HCT116 (cell line): Measurements from ENCODE around the gene CATSPERD. TPM values are rescaled to one million over a fixed set of nuclear protein-coding genes. Genes with fewer than 3 reads are reported as not detected.

ENCODE experiments used
- ATAC-seq: fragments of 200-7000 bp; cut with Tn5 transposase; 2 replicates; pipeline ENCODE4 v1.9.1; 2020; ENCODE audit warnings: mild to moderate bottlenecking, moderate library complexity
- BruUV-seq: library from RNA; stranded (reverse); fragments of 400-500 nt; replicated peaks from 2 replicates; lab custom pipeline; 2021; lab: Mats Ljungman, UMichigan
- CTCF ChIA-PET: fragments of 300-600 bp; sonication (Branson Sonifier 250); formaldehyde crosslinking; loops from one replicate; lab custom pipeline; 2021; ENCODE audit warnings: antibody characterized with exemption; lab: Charles Lee
- POLR2A ChIA-PET: fragments of 300-600, 350-600 bp; sonication (Branson Sonifier 250); formaldehyde crosslinking; loops from one replicate; lab custom pipeline; 2021; ENCODE audit warnings: antibody characterized with exemption; lab: Charles Lee
- RAD21 ChIA-PET, 2 experiments: fragments of 300-600 bp; sonication (Branson Sonifier 250); formaldehyde crosslinking; loops; one replicate each; lab custom pipeline; 2023; ENCODE audit warnings: low total read pairs in 2 of 2; ENCODE audit not compliant: uncharacterized antibody in 2 of 2, unreplicated experiment in 2 of 2, low non-redundant PET in 1 of 2; lab: Charles Lee
- DNase-seq: peaks from one replicate; pipeline ENCODE4 v3.0.0-alpha.2; 2010; ENCODE audit warnings: low read depth, low spot score
- H2AFZ ChIP-seq: fragments of 200-600 bp; shearing (Covaris generic), sonication (generic); 2 replicates; pipeline ENCODE4 v1.6.1; 2017; ENCODE audit warnings: low read depth, mixed run types, mixed read lengths, antibody characterized with exemption, low read length; ENCODE audit not compliant: poor library complexity, severe bottlenecking
- H3K27ac ChIP-seq: 2 replicates; pipeline ENCODE4 v1.5.1; 2012; ENCODE audit warnings: low read depth, low read length
- H3K27me3 ChIP-seq: fragments of 200-600 bp; sonication (generic); 2 replicates; pipeline ENCODE4 v1.6.1; 2016; ENCODE audit warnings: mixed run types, low read length, mixed read lengths; ENCODE audit not compliant: insufficient read depth
- H3K36me3 ChIP-seq, 2 experiments: fragments of 200-500 bp in 1 of 2; fragments of 200-600 bp in 1 of 2; sonication (Bioruptor generic) in 1 of 2; sonication (generic) in 1 of 2; 2 replicates each; pipeline versions ENCODE4 v1.5.1 to v1.6.1; 2014 to 2016; ENCODE audit warnings: low read length in 2 of 2, inconsistent platforms in 1 of 2, mixed read lengths in 1 of 2, mixed run types in 1 of 2; ENCODE audit not compliant: insufficient read depth in 2 of 2, control insufficient read depth in 1 of 2
- H3K4me1 ChIP-seq, 2 experiments: fragments of 200-600 bp in 1 of 2; sonication (generic) in 1 of 2; 2 replicates each; pipeline versions ENCODE4 v1.5.1 to v1.6.1; 2012 to 2017; ENCODE audit warnings: low read length in 2 of 2, inconsistent platforms in 1 of 2, mild to moderate bottlenecking in 1 of 2, mixed read lengths in 1 of 2, mixed run types in 1 of 2, moderate library complexity in 1 of 2; ENCODE audit not compliant: insufficient read depth in 2 of 2, control insufficient read depth in 1 of 2
- H3K4me2 ChIP-seq: fragments of 200-600 bp; sonication (generic); 2 replicates; pipeline ENCODE4 v1.6.1; 2017; ENCODE audit warnings: mixed run types, low read length, mixed read lengths
- H3K4me3 ChIP-seq, 2 experiments: fragments of 200-600 bp in 1 of 2; sonication (generic) in 1 of 2; replicated peaks in 1 of 2; 2 replicates each; pipeline ENCODE4 v1.5.1; 2011 to 2016; ENCODE audit warnings: low read length in 2 of 2, control low read depth in 1 of 2, low read depth in 1 of 2, mild to moderate bottlenecking in 1 of 2, mixed read lengths in 1 of 2, mixed run types in 1 of 2
- H3K79me2 ChIP-seq: fragments of 200-600 bp; sonication (generic); 2 replicates; pipeline ENCODE4 v1.6.1; 2017; ENCODE audit warnings: mild to moderate bottlenecking, mixed run types, low read length, moderate library complexity, mixed read lengths; ENCODE audit not compliant: insufficient read depth
- H3K9ac ChIP-seq: fragments of 200-600 bp; sonication (generic); 2 replicates; pipeline ENCODE4 v1.6.1; 2016; ENCODE audit warnings: low read length, mixed read lengths
- H3K9me2 ChIP-seq: fragments of 200-600 bp; sonication (generic), shearing (Covaris generic); 2 replicates; pipeline ENCODE4 v1.6.1; 2017; ENCODE audit warnings: mixed run types, mild to moderate bottlenecking, moderate library complexity; ENCODE audit not compliant: insufficient read depth
- H3K9me3 ChIP-seq, 2 experiments: fragments of 200-500 bp in 1 of 2; fragments of 200-600 bp in 1 of 2; sonication (Bioruptor generic) in 1 of 2; sonication (generic) in 1 of 2; 2 replicates each; pipeline ENCODE4 v1.6.1; 2014 to 2017; ENCODE audit warnings: low read length in 2 of 2, mixed read lengths in 2 of 2, inconsistent platforms in 1 of 2, low read depth in 1 of 2, mild to moderate bottlenecking in 1 of 2, mixed run types in 1 of 2, moderate library complexity in 1 of 2; ENCODE audit not compliant: control insufficient read depth in 1 of 2, insufficient read depth in 1 of 2
- H4K20me1 ChIP-seq: fragments of 200-600 bp; sonication (generic), shearing (Covaris generic); 2 replicates; pipeline ENCODE4 v1.6.1; 2017; ENCODE audit warnings: mixed run types, mild to moderate bottlenecking, moderate library complexity; ENCODE audit not compliant: insufficient read depth
- ATF3 ChIP-seq: IDR thresholded peaks from 2 replicates; pipeline ENCODE4 v1.6.1; 2012
- CBX3 ChIP-seq: IDR thresholded peaks from 2 replicates; pipeline ENCODE4 v1.6.1; 2012; ENCODE audit warnings: low read depth
- CEBPB ChIP-seq: IDR thresholded peaks from 2 replicates; pipeline ENCODE4 v1.6.1; 2012; ENCODE audit warnings: low read depth
- CTCF ChIP-seq, 3 experiments: fragments of 200-600 bp in 1 of 3; sonication (generic) in 1 of 3; IDR thresholded peaks in 2 of 3; conservative IDR thresholded peaks in 1 of 3; 2 replicates each; pipeline ENCODE4 v1.5.1; 2012 to 2017; ENCODE audit warnings: low read depth in 2 of 3, low read length in 2 of 3, antibody characterized with exemption in 1 of 3, borderline replicate concordance in 1 of 3, control low read depth in 1 of 3, mild to moderate bottlenecking in 1 of 3, mixed read lengths in 1 of 3, mixed run types in 1 of 3, moderate library complexity in 1 of 3; ENCODE audit not compliant: insufficient read depth in 1 of 3
- ELF1 ChIP-seq: IDR thresholded peaks from 2 replicates; pipeline ENCODE4 v1.6.1; 2012; ENCODE audit warnings: low read depth, borderline replicate concordance
- EZH2 ChIP-seq: fragments of 200-600 bp; sonication (generic); IDR thresholded peaks from 2 replicates; pipeline ENCODE4 v1.6.1; 2017; ENCODE audit warnings: antibody characterized with exemption, mixed run types
- EZH2phosphoT487 ChIP-seq: fragments of 200-600 bp; IDR thresholded peaks from 2 replicates; pipeline ENCODE4 v1.6.1; 2018; ENCODE audit warnings: antibody characterized with exemption, borderline replicate concordance
- FOSL1 ChIP-seq: IDR thresholded peaks from 2 replicates; pipeline ENCODE4 v1.6.1; 2012; ENCODE audit warnings: low read depth
- JUND ChIP-seq: IDR thresholded peaks from 2 replicates; pipeline ENCODE4 v1.6.1; 2012
- MAX ChIP-seq: IDR thresholded peaks from 2 replicates; pipeline ENCODE4 v1.6.1; 2012
- POLR2A ChIP-seq: IDR thresholded peaks from 2 replicates; pipeline ENCODE4 v1.7.0; 2011; ENCODE audit warnings: borderline replicate concordance; ENCODE audit not compliant: insufficient read depth, insufficient read length; ENCODE audit errors: extremely low read depth
- POLR2AphosphoS5 ChIP-seq: IDR thresholded peaks from 2 replicates; pipeline ENCODE4 v1.6.1; 2011; ENCODE audit warnings: mild to moderate bottlenecking, low read depth, low read length, moderate library complexity
- REST ChIP-seq: IDR thresholded peaks from 2 replicates; pipeline ENCODE4 v1.6.1; 2012; ENCODE audit warnings: low read depth
- SIN3A ChIP-seq: IDR thresholded peaks from 2 replicates; pipeline ENCODE4 v1.6.1; 2012; ENCODE audit warnings: low read depth
- SRF ChIP-seq: IDR thresholded peaks from 2 replicates; pipeline ENCODE4 v1.6.1; 2012; ENCODE audit warnings: low read depth
- TCF7L2 ChIP-seq: IDR thresholded peaks from 2 replicates; pipeline ENCODE4 v1.7.0; 2011; ENCODE audit warnings: borderline replicate concordance, inconsistent platforms; ENCODE audit not compliant: insufficient read depth, insufficient read length; ENCODE audit errors: extremely low read depth
- YY1 ChIP-seq: IDR thresholded peaks from 2 replicates; pipeline ENCODE4 v1.6.1; 2011; ENCODE audit warnings: low read length, low read depth, moderate library complexity, mild to moderate bottlenecking; ENCODE audit not compliant: insufficient replicate concordance; ENCODE audit errors: extremely low read depth
- ZBTB33 ChIP-seq: IDR thresholded peaks from 2 replicates; pipeline ENCODE4 v1.6.1; 2011; ENCODE audit warnings: mild to moderate bottlenecking, low read length, moderate library complexity; ENCODE audit not compliant: insufficient replicate concordance; ENCODE audit errors: extremely low read depth
- ZFX ChIP-seq: fragments of 450-650 bp; IDR thresholded peaks from 2 replicates; pipeline ENCODE4 v1.6.1; 2017
- intact Hi-C: fragments of 100-400 bp; cut with micrococcal nuclease; formaldehyde crosslinking; loops from 2 replicates; pipeline ENCODE4 v1.10.0; 2022
- total RNA-seq: library from RNA; stranded (reverse); gene quantifications from one replicate; pipeline ENCODE4 v1.2.1, GENCODE V29; 2021; ENCODE audit not compliant: unreplicated experiment

CATSPERD gene
- total RNA-seq, 1 experiment from 2014 or later = not detected

- Histone ChIP-seq H3K9me3 (no peaks in the 10 kb centered on the region), H3K79me2 (no peaks in the 10 kb centered on the region), H3K36me3 (no peaks in the 10 kb centered on the region), H3K27ac (no peak overlapping the region), H4K20me1 (no peaks in the 10 kb centered on the region), H3K9me2 (no peaks in the 10 kb centered on the region), H3K9ac (no peak overlapping the region), H3K4me2 (no peak overlapping the region), H3K27me3 (no peaks in the 10 kb centered on the region), H3K4me1 (peaks cover 5 to 24% of the 10 kb centered on the region in 2 experiments), H3K4me3 (no peak overlapping the region), H2AFZ (no peak overlapping the region)
- TF ChIP-seq CBX3 (no peak), ZFX (no peak), EZH2 (no peak), POLR2A (no peak), FOSL1 (no peak), ATF3 (no peak), CEBPB (no peak), YY1 (no peak), TCF7L2 (no peak), EZH2phosphoT487 (no peak), ELF1 (no peak), POLR2AphosphoS5 (no peak), JUND (no peak), REST (no peak), SRF (no peak), ZBTB33 (no peak), MAX (no peak), CTCF (IDR thresholded peaks at IDR 0.05 in 2 of 3, conservative IDR thresholded peaks at IDR 0.05 in 1 of 3; ENCODE audit: borderline replicate concordance in 1 of 3, insufficient read depth in 1 of 3, low read depth in 2 of 3, low read length in 2 of 3) (no peak), SIN3A (no peak)
- BruUV-seq = no TSS peak
- intact Hi-C loops = no loop called here
- CTCF ChIA-PET = no interaction called here
- POLR2A ChIA-PET = no interaction called here
- DNase-seq (no peak), ATAC-seq (no peak)
- RAD21 ChIA-PET = interaction anchor here in 1 of 2 experiments (0.6 kb wide), 1 partner anchor 65 kb away, joined by 3 read pairs; no protein-coding TSS in a partner anchor
Observed at GRCh38 chr19:5801796-5802619, 81.6 kb downstream of the CATSPERD start.
